ENCODE measurements around the gene HEYL. TPM values are rescaled to one million over a fixed set of nuclear protein-coding genes. Genes with fewer than 3 reads are reported as not detected.

HEYL gene
- total RNA-seq, 3 donors from 2014 or later (not counting 1 experiment from before 2014, with no cell fraction given): not detected

DNA sequence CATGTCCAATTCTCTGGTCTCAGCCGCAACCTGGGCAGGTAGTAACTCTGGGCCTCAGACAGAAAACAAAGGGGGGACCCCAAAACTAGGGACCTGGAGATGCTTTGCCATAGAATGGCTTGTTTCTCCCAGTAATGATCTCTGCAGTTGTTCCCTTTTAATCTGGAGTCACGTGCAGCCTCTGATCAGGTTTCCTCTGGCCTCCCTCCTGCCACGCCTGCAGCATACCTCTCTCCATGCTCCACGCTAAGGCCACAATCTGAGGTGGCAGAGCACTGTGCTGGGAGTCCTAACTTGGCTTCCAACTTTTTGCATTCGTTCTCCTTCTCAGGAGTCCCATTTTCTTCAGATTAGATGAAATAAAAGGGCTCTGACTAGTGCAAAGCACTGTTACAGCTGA is 64.8 kb downstream of the HEYL start:
- H3K27ac Mint-ChIP-seq: peak overlapping the region; percentile 88 to 92
- H3K4me1 Mint-ChIP-seq: peaks cover 26 to 27% of the 10 kb centered on the region in 2 donors
- TF ChIP-seq, protein P1, sequence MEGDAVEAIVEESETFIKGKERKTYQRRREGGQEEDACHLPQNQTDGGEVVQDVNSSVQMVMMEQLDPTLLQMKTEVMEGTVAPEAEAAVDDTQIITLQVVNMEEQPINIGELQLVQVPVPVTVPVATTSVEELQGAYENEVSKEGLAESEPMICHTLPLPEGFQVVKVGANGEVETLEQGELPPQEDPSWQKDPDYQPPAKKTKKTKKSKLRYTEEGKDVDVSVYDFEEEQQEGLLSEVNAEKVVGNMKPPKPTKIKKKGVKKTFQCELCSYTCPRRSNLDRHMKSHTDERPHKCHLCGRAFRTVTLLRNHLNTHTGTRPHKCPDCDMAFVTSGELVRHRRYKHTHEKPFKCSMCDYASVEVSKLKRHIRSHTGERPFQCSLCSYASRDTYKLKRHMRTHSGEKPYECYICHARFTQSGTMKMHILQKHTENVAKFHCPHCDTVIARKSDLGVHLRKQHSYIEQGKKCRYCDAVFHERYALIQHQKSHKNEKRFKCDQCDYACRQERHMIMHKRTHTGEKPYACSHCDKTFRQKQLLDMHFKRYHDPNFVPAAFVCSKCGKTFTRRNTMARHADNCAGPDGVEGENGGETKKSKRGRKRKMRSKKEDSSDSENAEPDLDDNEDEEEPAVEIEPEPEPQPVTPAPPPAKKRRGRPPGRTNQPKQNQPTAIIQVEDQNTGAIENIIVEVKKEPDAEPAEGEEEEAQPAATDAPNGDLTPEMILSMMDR (IDR thresholded peaks at IDR 0.05): no peak
- ATAC-seq (no peak), DNase-seq (no peak)
- Histone ChIP-seq H3K27me3 (ENCODE audit: control insufficient read depth, insufficient read depth, low read length) (no peaks in the 10 kb centered on the region), H3K27ac (ENCODE audit: low read length) (no peak overlapping the region), H3K4me3 (ENCODE audit: low read length) (no peak overlapping the region), H3K9me3 (ENCODE audit: control insufficient read depth, insufficient read depth, low read length) (no peaks in the 10 kb centered on the region), H3K4me1 (ENCODE audit: control insufficient read depth, insufficient read depth, low read length) (peaks cover 24% of the 10 kb centered on the region), H3K36me3 (ENCODE audit: control insufficient read depth, insufficient read depth, low read length) (peaks cover 30% of the 10 kb centered on the region)
- no peaks in the 10 kb centered on the region for H3K27me3 Mint-ChIP-seq (ENCODE audit: low read depth in 2 of 2)
- peaks cover 12% of the 10 kb centered on the region for H3K36me3 Mint-ChIP-seq
- peak overlapping the region; percentile 92 for H3K4me3 Mint-ChIP-seq
- WGBS (ENCODE audit: insufficient coverage): 65% methylated on average over 4 of the region's 5 CpGs
- H3K9me3 Mint-ChIP-seq: no peaks in the 10 kb centered on the region
- intact Hi-C loops (cut with micrococcal nuclease): no loop called here

Other genes starting within 250 kb of the HEYL start
- gene BMP8A, start 148.0 kb downstream of the HEYL start, total RNA-seq: 1 to 10 TPM in 1 of 3 donors, under 1 TPM in 2; 0.29 to 1.6 (median 0.40) TPM
- gene PABPC4, start 62.9 kb downstream of the HEYL start, total RNA-seq: 100 to 1,000 TPM; 161 to 325 (median 275) TPM
- not detected for gene NT5C1A, start 32.5 kb upstream of the HEYL start, total RNA-seq
- 1 to 10 TPM in 2 of 3 donors, under 1 TPM in 1; 0.78 to 1.6 (median 1.3) TPM for gene HPCAL4, start 51.8 kb upstream of the HEYL start, total RNA-seq
- gene PPIE, start 99.2 kb upstream of the HEYL start, total RNA-seq: 10 to 100 TPM; 44.3 to 62.8 (median 59.8) TPM
- 1 to 10 TPM in 2 of 3 donors, under 1 TPM in 1; 0.42 to 2.2 (median 1.9) TPM for gene OXCT2, start 131.7 kb upstream of the HEYL start, total RNA-seq
- gene BMP8B, start 149.2 kb upstream of the HEYL start, total RNA-seq: 1 to 10 TPM; 2.8 to 4.3 (median 3.6) TPM
- 10 to 100 TPM in 1 of 3 donors, 1 to 10 TPM in 2; 8.8 to 14.6 (median 9.9) TPM for gene TRIT1, start 243.9 kb upstream of the HEYL start, total RNA-seq